ENCODE results near the gene RAE1. TPM values are rescaled to one million over a fixed set of nuclear protein-coding genes. Genes with fewer than 3 reads are reported as not detected.

Gene RAE1
- total and polyA plus RNA-seq, 3 donors from 2014 or later = 111 to 292 (median 157) TPM

DNA sequence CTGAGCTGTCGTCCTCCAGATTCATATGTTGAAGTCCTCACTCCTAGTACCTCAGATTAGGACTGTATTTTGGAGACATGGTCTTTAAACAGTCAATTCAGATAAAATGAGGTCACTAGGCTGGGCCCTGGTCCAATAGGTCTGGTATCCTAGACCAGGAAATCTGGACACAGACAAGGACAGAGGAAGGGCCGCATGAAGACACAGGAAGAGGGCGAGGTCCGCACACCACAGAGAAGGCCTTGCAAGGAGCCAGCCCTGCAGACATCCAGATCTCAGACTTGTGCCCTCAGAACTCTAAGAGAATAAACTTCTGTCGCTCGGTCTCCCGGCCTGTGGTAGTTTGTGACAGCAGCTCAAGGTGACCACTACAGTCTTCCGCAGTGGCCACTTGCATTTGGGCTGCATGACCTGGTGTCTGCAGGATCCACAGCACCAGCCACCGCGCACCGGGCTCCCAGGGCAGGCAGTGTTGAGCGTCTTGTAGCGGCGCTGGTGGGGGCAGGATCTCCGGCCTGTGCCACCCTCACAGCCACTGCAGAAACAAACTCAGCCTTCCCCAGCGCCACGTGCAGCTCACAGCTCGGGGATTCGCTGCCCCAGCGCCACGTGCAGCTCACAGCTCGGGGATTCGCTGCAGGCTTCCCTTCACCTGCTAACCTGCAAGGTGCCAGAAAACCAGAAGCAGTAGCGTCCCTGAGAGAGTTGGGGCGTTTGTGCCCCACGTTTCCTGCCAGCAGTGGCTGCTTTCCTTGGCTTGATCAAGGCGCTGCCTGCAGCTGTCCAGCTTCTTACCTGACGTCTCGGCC lies 34.1 kb downstream of the RAE1 start:
- Histone ChIP-seq H3K27me3 (no peaks in the 10 kb centered on the region), H3K36me3 (ENCODE audit: low read depth, missing control alignments) (no peaks in the 10 kb centered on the region), H3K9me3 (no peaks in the 10 kb centered on the region), H3K4me3 (no peak overlapping the region), H3K4me1 (peaks cover 8% of the 10 kb centered on the region), H3K27ac (no peak overlapping the region)
- no peak for TF ChIP-seq POLR2A (IDR thresholded peaks at IDR 0.05)
- TF ChIP-seq, protein P1, sequence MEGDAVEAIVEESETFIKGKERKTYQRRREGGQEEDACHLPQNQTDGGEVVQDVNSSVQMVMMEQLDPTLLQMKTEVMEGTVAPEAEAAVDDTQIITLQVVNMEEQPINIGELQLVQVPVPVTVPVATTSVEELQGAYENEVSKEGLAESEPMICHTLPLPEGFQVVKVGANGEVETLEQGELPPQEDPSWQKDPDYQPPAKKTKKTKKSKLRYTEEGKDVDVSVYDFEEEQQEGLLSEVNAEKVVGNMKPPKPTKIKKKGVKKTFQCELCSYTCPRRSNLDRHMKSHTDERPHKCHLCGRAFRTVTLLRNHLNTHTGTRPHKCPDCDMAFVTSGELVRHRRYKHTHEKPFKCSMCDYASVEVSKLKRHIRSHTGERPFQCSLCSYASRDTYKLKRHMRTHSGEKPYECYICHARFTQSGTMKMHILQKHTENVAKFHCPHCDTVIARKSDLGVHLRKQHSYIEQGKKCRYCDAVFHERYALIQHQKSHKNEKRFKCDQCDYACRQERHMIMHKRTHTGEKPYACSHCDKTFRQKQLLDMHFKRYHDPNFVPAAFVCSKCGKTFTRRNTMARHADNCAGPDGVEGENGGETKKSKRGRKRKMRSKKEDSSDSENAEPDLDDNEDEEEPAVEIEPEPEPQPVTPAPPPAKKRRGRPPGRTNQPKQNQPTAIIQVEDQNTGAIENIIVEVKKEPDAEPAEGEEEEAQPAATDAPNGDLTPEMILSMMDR (IDR thresholded peaks at IDR 0.05) = no peak
- intact Hi-C loops (cut with DNase I; ENCODE audit: low total_unique reads) = loop anchor here (5.0 kb wide), 1 partner anchor 112 kb away; no protein-coding TSS in a partner anchor
- WGBS, 2 donors = 85 to 91% methylated on average over 23 to 29 of the region's 29 CpGs
- DNase-seq = no peak

DNA sequence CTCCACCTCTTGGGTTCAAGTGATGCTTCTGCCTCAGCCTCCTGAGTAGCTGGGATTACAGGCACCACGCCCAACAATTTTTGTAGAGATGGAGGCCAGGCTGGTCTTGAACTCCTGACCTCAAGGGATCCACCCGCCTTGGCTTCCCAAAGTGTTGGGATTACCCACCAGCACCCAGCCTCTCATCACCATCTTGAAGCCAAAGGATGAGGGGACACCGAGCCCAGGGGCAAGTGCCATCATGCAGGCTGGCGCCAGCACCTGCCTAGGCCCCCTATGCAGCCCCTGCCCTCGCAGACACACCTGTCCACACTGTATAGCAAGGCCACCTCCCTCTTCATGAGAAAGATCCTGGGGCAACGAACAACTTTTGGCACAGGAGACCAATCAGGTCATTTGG lies 34.9 kb downstream of the RAE1 start:
- no peaks in the 10 kb centered on the region for H3K36me3 ChIP-seq (ENCODE audit: low read depth, missing control alignments)
- H3K27ac ChIP-seq = no peak overlapping the region
- 93 to 100% methylated on average over 5 to 6 of the region's 6 CpGs for WGBS, 2 donors
- TF ChIP-seq, protein P1 (IDR thresholded peaks at IDR 0.05) = no peak
- TF ChIP-seq POLR2A (IDR thresholded peaks at IDR 0.05) = no peak
- H3K4me3 ChIP-seq = no peak overlapping the region
- H3K27me3 ChIP-seq = no peaks in the 10 kb centered on the region
- H3K4me1 ChIP-seq = peaks cover 16% of the 10 kb centered on the region
- H3K9me3 ChIP-seq = no peaks in the 10 kb centered on the region
- intact Hi-C loops (cut with DNase I; ENCODE audit: low total_unique reads) = no loop called here
- no peak for DNase-seq

DNA sequence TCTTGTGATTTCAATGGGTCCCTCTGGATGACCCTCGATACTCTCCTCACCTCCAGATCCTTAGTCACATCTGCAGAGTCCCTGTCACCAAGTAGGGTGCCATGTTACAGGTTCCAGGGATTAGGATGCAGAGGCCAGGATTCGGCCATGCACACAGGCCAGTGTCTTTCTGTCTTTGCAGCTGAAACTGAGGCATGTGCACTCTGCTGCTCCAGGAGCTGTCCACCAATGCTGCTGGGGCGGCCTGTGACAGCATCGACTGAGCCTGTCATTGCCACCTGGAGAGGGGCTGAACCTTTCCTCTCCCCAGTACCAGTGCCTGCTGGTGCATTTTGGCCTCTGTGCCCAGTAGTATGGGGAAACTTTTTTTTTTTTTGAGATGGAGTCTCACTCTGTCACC lies 35.7 kb downstream of the RAE1 start:
- TF ChIP-seq, protein P1 (IDR thresholded peaks at IDR 0.05) = no peak
- no peak for TF ChIP-seq POLR2A (IDR thresholded peaks at IDR 0.05)
- no peak for DNase-seq
- peaks cover 16% of the 10 kb centered on the region for H3K4me1 ChIP-seq
- intact Hi-C loops (cut with DNase I; ENCODE audit: low total_unique reads) = no loop called here
- WGBS, 2 donors = 94% methylated on average over 3 to 4 of the region's 4 CpGs
- no peaks in the 10 kb centered on the region for H3K36me3 ChIP-seq (ENCODE audit: low read depth, missing control alignments)
- no peaks in the 10 kb centered on the region for H3K27me3 ChIP-seq
- H3K9me3 ChIP-seq = no peaks in the 10 kb centered on the region
- no peak overlapping the region for H3K4me3 ChIP-seq
- no peak overlapping the region for H3K27ac ChIP-seq

DNA sequence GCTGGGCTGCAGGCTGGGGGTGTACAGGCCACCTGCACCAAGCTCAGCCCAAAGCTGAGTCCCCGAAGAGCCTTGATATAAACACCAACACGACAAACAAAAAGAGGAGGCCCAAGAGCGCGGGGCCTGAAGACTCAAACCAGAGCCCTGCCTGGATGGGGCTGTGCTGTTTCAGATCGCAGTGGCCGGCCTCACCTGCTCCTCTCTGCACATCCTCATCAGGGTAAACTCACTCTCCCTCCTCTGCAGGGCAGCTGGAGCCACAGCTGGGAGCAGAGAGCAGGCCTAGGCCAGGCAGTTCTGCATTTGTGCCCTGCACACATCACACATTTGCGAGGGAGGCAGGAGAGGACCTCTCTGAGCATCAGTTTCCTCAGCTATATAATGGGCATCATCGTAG lies 36.4 kb downstream of the RAE1 start:
- intact Hi-C loops (cut with DNase I; ENCODE audit: low total_unique reads) = no loop called here
- TF ChIP-seq, protein P1 (IDR thresholded peaks at IDR 0.05) = no peak
- TF ChIP-seq POLR2A (IDR thresholded peaks at IDR 0.05) = no peak
- Histone ChIP-seq H3K9me3 (no peaks in the 10 kb centered on the region), H3K27me3 (no peaks in the 10 kb centered on the region), H3K27ac (no peak overlapping the region), H3K4me3 (no peak overlapping the region), H3K36me3 (ENCODE audit: low read depth, missing control alignments) (no peaks in the 10 kb centered on the region), H3K4me1 (peaks cover 20% of the 10 kb centered on the region)
- no peak for DNase-seq
- 90% methylated on average over 5 to 8 of the region's 8 CpGs for WGBS, 2 donors

DNA sequence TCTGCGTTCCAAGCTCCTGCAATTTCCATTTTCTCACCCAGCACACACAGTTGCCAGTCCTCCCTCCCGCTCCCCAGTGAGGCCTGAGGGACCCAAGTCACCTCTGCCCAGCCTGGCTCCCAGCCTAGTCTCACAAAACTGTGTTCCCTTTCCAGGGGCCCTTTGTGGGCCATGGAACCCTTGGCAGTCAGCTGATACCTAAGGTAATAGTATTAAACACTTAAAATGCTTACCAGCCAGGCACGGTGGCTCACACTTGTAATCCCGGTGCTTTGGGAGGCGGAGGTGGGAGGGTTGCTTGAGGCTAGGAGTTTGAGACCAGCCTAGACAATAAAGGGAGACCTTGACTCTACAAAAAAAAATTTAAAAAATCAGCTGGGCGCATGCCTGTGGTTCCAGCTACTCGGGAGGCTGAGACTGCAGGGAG lies 36.9 kb downstream of the RAE1 start:
- no peak overlapping the region for H3K27ac ChIP-seq
- intact Hi-C loops (cut with DNase I; ENCODE audit: low total_unique reads) = no loop called here
- H3K4me1 ChIP-seq = peaks cover 25% of the 10 kb centered on the region
- H3K9me3 ChIP-seq = no peaks in the 10 kb centered on the region
- no peaks in the 10 kb centered on the region for H3K27me3 ChIP-seq
- WGBS, 2 donors = 79 to 85% methylated on average over 7 of the region's 7 CpGs
- DNase-seq = no peak
- no peak overlapping the region for H3K4me3 ChIP-seq
- no peaks in the 10 kb centered on the region for H3K36me3 ChIP-seq (ENCODE audit: low read depth, missing control alignments)
- TF ChIP-seq, protein P1 (IDR thresholded peaks at IDR 0.05) = no peak
- TF ChIP-seq POLR2A (IDR thresholded peaks at IDR 0.05) = no peak

All from testis (tissue), 3 donors.